Left lung (tissue), 10 donors: ENCODE results near the gene BICC1. TPM values are rescaled to one million over a fixed set of nuclear protein-coding genes. Genes with fewer than 3 reads are reported as not detected.
A peak's percentile ranks its signal among the peaks of the same experiment; 100 is the strongest.

ENCODE experiments used
- ATAC-seq: fragments of 200-7000 bp; cut with Tn5 transposase; one replicate; pipeline ENCODE4 v1.9.1; 2020; ENCODE audit warnings: moderate library complexity
- DNase-seq, 4 donors: peaks; one replicate each; pipeline ENCODE4 v3.0.0-alpha.2; 2013 to 2020
- H3K27ac ChIP-seq, 2 donors: fragments of 200-600 bp; sonication (generic) in 1 of 2; one replicate each; pipeline versions ENCODE4 v1.5.0 to v1.8.0; 2020 to 2021
- H3K27me3 ChIP-seq, 2 donors: fragments of 200-600 bp; sonication (generic) in 1 of 2; one replicate each; pipeline versions ENCODE4 v1.5.0 to v1.8.0; 2020 to 2021
- H3K36me3 ChIP-seq, 2 donors: fragments of 200-600 bp; sonication (generic) in 1 of 2; one replicate each; pipeline versions ENCODE4 v1.5.0 to v1.8.0; 2020 to 2021
- H3K4me1 ChIP-seq, 2 donors: fragments of 200-600 bp; one replicate each; pipeline ENCODE4 v1.8.0; 2021
- H3K4me3 ChIP-seq, 2 donors: fragments of 200-600 bp; sonication (generic) in 1 of 2; one replicate each; pipeline versions ENCODE4 v1.5.0 to v1.8.0; 2020 to 2021; ENCODE audit warnings: mild to moderate bottlenecking in 1 of 2
- H3K9me3 ChIP-seq, 2 donors: fragments of 200-600 bp; sonication (generic) in 1 of 2; one replicate each; pipeline versions ENCODE4 v1.5.0 to v1.8.0; 2020 to 2021
- CTCF ChIP-seq, 2 donors: fragments of 200-600 bp; sonication (generic) in 1 of 2; IDR thresholded peaks; one replicate each; pipeline versions ENCODE4 v1.5.0 to v1.8.0; 2021; ENCODE audit warnings: antibody characterized with exemption in 2 of 2
- intact Hi-C, 2 donors: fragments of 100-400 bp; cut with DNase I; formaldehyde crosslinking; loops; one replicate each; pipeline versions ENCODE4 v1.11.2 to v1.14.2; 2022
- polyA plus RNA-seq, 6 donors: library from polyadenylated mRNA; unstranded; fragments of 120-200 nt; gene quantifications; one replicate each; pipeline ENCODE4 v1.2.1, GENCODE V29; 2013; ENCODE audit not compliant: insufficient read length in 6 of 6
- total RNA-seq, 2 donors: library from RNA; stranded (reverse); fragmentation: NEBNext Ultra II Directional; extraction: Animal tissue kit (Norgen Biotek cat#: 25700); gene quantifications; one replicate each; pipeline ENCODE4 v1.2.1, GENCODE V29; 2021
- donor health status: DM: no; HTN: yes; CAD: no.
- donor health status: DM: no; HTN: no; CAD: no.

Gene BICC1
- total and polyA plus RNA-seq, 8 donors, result 10.9 to 47.4 (median 37.1) TPM

- TF ChIP-seq CTCF (IDR thresholded peaks at IDR 0.05), result no peak
- ATAC-seq, result no peak
- intact Hi-C loops, result no loop called here
Measured at GRCh38 chr10:58714409-58714808, 201.7 kb downstream of the BICC1 start.

DNA sequence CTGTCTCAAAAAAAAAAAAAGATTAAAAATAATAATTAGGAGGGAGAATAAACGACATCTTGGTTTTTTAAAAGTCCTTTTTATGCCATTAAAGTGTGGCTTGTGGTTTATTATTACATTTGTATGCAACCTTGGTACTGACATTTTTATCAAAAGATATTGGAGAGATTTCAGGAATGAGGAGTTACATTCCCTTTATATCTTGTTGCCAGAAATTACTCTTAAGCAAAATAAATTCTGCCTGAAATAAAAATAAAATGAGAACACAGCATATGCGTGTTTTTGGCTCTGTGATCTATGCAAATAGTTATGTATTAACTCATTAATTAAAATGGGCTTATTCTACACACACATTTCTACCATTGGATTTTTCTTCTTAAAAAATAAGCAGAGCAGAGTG lies 202.4 kb downstream of the BICC1 start:
- no peaks in the 10 kb centered on the region for H3K36me3 ChIP-seq
- H3K27ac ChIP-seq, result peak overlapping the region in 1 of 2 donors; percentile 9
- no peaks in the 10 kb centered on the region for H3K27me3 ChIP-seq
- intact Hi-C loops, result no loop called here
- no peaks in the 10 kb centered on the region for H3K9me3 ChIP-seq
- TF ChIP-seq CTCF (IDR thresholded peaks at IDR 0.05), result no peak
- H3K4me3 ChIP-seq, result no peak overlapping the region
- DNase-seq (no peak), ATAC-seq (no peak)
- H3K4me1 ChIP-seq, result no peaks in the 10 kb centered on the region

More at GRCh38 chr10:58714409-58714808, 201.7 kb downstream of the BICC1 start:
- Histone ChIP-seq H3K4me3 (no peak overlapping the region), H3K9me3 (no peaks in the 10 kb centered on the region), H3K27me3 (no peaks in the 10 kb centered on the region), H3K4me1 (no peaks in the 10 kb centered on the region), H3K36me3 (no peaks in the 10 kb centered on the region), H3K27ac (no peak overlapping the region)
- DNase-seq, result no peak

DNA sequence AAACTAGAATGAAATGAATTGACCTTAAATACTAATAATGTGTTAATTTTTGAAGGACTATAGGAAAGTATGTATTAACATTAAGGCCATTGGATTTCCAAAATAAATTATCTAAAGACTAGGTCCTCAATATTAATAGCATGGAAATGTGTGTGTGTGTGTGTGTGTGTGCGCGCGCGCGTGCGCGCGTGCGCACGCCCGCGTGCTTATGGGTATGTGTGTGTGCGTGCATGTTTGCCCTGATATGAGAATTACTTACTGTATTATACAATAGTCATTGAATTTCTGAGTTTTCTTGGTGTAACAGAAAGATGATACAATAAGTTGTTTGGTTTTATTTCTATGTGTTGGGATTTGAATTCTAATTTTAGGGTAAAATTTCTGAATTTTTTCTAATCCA lies 205.9 kb downstream of the BICC1 start:
- H3K27ac ChIP-seq, result no peak overlapping the region
- H3K4me1 ChIP-seq, result no peaks in the 10 kb centered on the region
- H3K36me3 ChIP-seq, result no peaks in the 10 kb centered on the region
- intact Hi-C loops, result no loop called here
- DNase-seq (no peak), ATAC-seq (no peak)
- no peak overlapping the region for H3K4me3 ChIP-seq
- TF ChIP-seq CTCF (IDR thresholded peaks at IDR 0.05), result no peak
- no peaks in the 10 kb centered on the region for H3K9me3 ChIP-seq
- H3K27me3 ChIP-seq, result no peaks in the 10 kb centered on the region

DNA sequence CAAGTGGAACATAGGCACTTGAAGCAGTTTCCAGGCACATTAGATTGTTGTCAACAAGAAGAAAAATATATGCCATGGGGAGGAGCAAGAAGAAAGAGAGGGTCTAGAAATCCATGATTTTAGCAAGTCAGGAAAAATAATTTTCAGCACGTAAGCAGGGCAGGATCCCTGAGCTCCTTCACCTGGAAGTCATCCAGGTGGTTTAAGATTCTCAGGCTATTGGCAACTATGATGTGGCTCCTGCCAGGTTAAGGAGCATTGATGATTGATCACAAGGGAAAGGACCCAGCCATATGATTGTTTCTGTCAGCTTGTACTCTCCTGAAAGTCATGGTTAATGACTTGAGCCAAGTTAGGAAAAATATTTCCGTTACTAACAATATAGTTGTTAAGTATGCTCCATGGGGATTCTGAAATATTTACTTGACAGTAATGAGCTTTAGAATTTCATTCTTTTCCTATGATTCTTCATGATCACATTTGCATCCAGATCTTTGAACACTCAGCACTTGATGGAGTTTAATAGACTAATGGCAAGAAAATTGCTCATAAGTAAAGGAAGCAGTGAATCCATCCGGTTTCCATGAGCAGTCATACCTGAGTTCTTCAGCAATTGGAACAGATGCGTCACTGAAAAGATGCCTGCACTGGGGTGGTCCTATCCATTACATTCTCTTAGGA lies 209.1 kb downstream of the BICC1 start:
- TF ChIP-seq CTCF (IDR thresholded peaks at IDR 0.05), result no peak
- Histone ChIP-seq H3K27ac (no peak overlapping the region), H3K4me1 (no peaks in the 10 kb centered on the region), H3K9me3 (no peaks in the 10 kb centered on the region), H3K4me3 (no peak overlapping the region), H3K27me3 (no peaks in the 10 kb centered on the region), H3K36me3 (no peaks in the 10 kb centered on the region)
- DNase-seq (no peak), ATAC-seq (no peak)
- intact Hi-C loops, result no loop called here

- no peaks in the 10 kb centered on the region for H3K36me3 ChIP-seq
- no peaks in the 10 kb centered on the region for H3K27me3 ChIP-seq
- DNase-seq, result no peak
- intact Hi-C loops, result no loop called here
- no peak overlapping the region for H3K4me3 ChIP-seq
- no peaks in the 10 kb centered on the region for H3K9me3 ChIP-seq
- no peak overlapping the region for H3K27ac ChIP-seq
- ATAC-seq, result no peak
- no peak for TF ChIP-seq CTCF (IDR thresholded peaks at IDR 0.05)
- H3K4me1 ChIP-seq, result no peaks in the 10 kb centered on the region
Measured at GRCh38 chr10:58723186-58723585, 210.5 kb downstream of the BICC1 start.
